GM10248 (cell line): Measurements from ENCODE around the gene FAM229B.
"Not testable (repeated sequence)": the region's sequence is repeated elsewhere in the genome, so short reads cannot be mapped to it uniquely, and the experiment has no call there.

Experiments used
- CTCF ChIA-PET: fragments of 300-600 bp; sonication (Branson Sonifier 250); formaldehyde crosslinking; extraction: SDS; loops from one replicate; lab custom pipeline; 2021; ENCODE audit warnings: antibody characterized with exemption; lab: Yijun Ruan, JAX
- POLR2A ChIA-PET: fragments of 350-650 bp; sonication (Branson Sonifier 250); formaldehyde crosslinking; extraction: SDS; loops from one replicate; lab custom pipeline; 2020; ENCODE audit warnings: antibody characterized with exemption; lab: Yijun Ruan, JAX
- DNase-seq: peaks from one replicate; pipeline ENCODE4 v3.0.0; 2012; ENCODE audit errors: extremely low spot score
- TF ChIP-seq, protein P1 (sequence below): IDR thresholded peaks from 2 replicates; pipeline ENCODE4 v1.5.1; 2012; ENCODE audit warnings: mild to moderate bottlenecking, low read depth; ENCODE audit errors: extremely low read depth, missing control alignments, control extremely low read depth

FAM229B gene

DNA sequence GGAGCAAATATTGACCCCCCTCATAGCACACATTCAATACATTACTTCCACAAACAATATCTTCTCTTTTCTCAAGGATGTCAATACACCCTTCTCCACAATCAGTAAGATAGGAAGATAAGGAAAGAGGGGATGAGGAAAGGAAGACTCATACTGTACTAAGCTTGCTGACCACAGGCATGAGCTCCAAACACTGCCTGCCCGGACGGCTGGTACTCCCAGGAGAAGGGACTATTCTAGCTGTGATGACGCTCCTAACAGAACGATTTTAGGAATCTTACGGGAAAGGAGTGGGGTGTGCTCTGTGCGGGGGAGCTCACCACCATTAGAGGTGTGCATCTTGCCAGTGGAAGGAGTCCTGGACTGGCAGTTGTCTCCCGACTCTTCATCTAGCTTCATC is 37.4 kb upstream of the FAM229B start:
- CTCF ChIA-PET = interaction anchor here (0.9 to 2.5 kb wide), 11 partner anchors 9 to 341 kb away, joined by 3 to 15 read pairs (median 4); no protein-coding TSS in a partner anchor
- TF ChIP-seq, protein P1, sequence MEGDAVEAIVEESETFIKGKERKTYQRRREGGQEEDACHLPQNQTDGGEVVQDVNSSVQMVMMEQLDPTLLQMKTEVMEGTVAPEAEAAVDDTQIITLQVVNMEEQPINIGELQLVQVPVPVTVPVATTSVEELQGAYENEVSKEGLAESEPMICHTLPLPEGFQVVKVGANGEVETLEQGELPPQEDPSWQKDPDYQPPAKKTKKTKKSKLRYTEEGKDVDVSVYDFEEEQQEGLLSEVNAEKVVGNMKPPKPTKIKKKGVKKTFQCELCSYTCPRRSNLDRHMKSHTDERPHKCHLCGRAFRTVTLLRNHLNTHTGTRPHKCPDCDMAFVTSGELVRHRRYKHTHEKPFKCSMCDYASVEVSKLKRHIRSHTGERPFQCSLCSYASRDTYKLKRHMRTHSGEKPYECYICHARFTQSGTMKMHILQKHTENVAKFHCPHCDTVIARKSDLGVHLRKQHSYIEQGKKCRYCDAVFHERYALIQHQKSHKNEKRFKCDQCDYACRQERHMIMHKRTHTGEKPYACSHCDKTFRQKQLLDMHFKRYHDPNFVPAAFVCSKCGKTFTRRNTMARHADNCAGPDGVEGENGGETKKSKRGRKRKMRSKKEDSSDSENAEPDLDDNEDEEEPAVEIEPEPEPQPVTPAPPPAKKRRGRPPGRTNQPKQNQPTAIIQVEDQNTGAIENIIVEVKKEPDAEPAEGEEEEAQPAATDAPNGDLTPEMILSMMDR = no peak
- POLR2A ChIA-PET = no interaction called here
- no peak for DNase-seq

GRCh38 chr6:112050429-112050828 is 37.0 kb upstream of the FAM229B start:
- TF ChIP-seq, protein P1 = no peak
- DNase-seq = no peak
- POLR2A ChIA-PET = no interaction called here
- CTCF ChIA-PET = interaction anchor here (0.9 to 2.5 kb wide), 12 partner anchors 9 to 342 kb away, joined by 3 to 15 read pairs (median 4); no protein-coding TSS in a partner anchor

DNA sequence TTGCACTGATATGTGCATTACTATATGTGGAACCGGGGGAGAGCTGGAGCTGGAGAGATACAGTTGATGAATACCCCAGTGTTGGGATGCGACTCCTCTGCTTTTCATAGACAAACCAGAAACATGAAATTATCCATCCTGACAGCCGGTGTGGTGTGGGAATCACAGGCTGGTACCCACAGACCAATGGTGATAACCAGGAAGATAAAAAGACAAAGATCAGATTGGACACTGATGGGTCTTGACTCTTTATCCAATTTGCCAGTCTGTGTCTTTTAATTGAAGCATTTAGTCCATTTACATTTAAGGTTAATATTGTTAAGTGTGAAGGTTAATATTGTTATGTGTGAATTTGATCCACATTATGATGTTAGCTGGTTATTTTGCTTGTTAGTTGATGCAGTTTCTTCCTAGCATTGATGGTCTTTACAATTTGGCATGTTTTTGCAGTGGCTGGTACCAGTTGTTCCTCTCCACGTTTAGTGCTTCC is 36.1 kb upstream of the FAM229B start:
- CTCF ChIA-PET = interaction anchor here (1.0 to 2.5 kb wide), 8 partner anchors 10 to 342 kb away, joined by 3 to 15 read pairs (median 4); no protein-coding TSS in a partner anchor
- DNase-seq, POLR2A ChIA-PET: not testable (repeated sequence)

- DNase-seq = no peak
- ChIA-PET CTCF (interaction anchor here (1.5 to 1.6 kb wide), 2 partner anchors 9 to 11 kb away, joined by 4 to 5 read pairs; no protein-coding TSS in a partner anchor), POLR2A (no interaction called here)
- TF ChIP-seq, protein P1 = no peak
These were observed 33.4 kb upstream of the FAM229B start, which contains the start of gene CCN6 for GRCh38 chr6:112054001-112054400. CCN6 (plus strand) TSS chr6:112054104; CDS start chr6:112054358, 254 bp downstream.

- TF ChIP-seq, protein P1 = no peak
- ChIA-PET CTCF (interaction anchor here (1.3 to 2.4 kb wide), 5 partner anchors 10 to 32 kb away, joined by 4 to 8 read pairs (median 4); no protein-coding TSS in a partner anchor), POLR2A (no interaction called here)
- DNase-seq = no peak
These were observed 32.7 kb upstream of the FAM229B start for GRCh38 chr6:112054555-112055190.

DNA sequence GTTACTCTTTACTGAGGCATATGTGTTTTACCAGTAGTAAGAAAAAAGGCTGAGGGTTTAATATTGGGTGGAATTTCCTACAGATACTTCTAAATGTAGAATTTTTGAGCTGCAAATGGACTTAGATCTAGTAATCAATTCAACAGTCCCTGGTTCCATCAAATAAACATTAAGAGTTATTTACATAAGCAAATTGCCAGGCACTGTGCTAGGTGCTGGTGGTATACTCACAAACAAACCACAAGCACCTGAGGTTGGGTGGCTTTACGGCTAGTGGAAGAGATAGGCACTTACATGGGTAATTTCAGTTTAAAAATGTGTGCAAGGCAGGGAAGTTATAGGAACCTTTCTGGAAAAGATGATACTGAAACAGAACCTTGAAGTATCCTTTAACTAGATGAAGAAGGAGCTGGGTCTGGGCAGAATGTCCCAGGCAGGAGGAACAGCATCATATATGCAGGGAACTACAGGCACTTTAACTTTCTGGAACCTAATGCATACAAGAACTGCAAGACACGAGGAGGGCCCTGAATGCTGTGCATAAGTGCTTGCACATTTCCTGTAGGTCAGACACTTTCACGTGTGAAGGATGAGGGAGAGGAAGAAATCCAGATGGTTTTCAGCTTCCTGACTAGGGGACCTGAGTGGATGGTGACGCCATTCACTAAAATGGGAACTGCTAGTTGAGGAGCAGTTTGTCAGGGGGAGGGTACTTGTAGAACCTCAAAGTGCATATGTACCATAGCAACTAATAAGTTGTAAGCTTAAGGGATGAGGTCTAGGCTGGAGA is 29.0 kb upstream of the FAM229B start:
- CTCF ChIA-PET = interaction anchor here (1.1 to 1.9 kb wide), 5 partner anchors 11 to 105 kb away, joined by 3 to 10 read pairs (median 3); no protein-coding TSS in a partner anchor
- DNase-seq = no peak
- TF ChIP-seq, protein P1 = no peak
- POLR2A ChIA-PET = no interaction called here
